HG03097 (cell line): Measurements from ENCODE around the gene TWIST2.

Experiments used
- ATAC-seq: cut with Tn5 transposase; IDR thresholded peaks from one replicate; pipeline ENCODE4 v1.9.1; 2021; ENCODE audit not compliant: unreplicated experiment, low FRiP score

The TWIST2 gene

DNA sequence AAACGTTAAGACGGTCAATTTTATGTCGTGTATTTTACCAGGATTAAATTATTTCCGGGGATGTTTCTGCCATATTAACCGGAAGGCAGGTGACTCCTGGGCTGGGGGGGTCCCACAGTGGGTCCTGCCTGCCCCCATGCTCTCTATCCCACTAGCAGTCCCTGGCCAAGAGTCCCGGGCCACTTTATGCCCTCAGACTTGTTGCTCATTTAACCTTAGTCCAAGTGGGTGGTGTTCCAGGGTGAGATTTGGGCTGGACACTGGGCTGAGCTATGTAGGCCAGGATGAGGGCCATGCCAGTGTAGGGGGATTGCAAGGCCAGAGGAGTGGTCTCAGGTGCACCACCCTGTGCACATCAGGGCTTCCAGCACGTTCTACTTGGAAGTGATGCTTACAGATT lies 24.1 kb downstream of the TWIST2 start:
- ATAC-seq, result no peak

DNA sequence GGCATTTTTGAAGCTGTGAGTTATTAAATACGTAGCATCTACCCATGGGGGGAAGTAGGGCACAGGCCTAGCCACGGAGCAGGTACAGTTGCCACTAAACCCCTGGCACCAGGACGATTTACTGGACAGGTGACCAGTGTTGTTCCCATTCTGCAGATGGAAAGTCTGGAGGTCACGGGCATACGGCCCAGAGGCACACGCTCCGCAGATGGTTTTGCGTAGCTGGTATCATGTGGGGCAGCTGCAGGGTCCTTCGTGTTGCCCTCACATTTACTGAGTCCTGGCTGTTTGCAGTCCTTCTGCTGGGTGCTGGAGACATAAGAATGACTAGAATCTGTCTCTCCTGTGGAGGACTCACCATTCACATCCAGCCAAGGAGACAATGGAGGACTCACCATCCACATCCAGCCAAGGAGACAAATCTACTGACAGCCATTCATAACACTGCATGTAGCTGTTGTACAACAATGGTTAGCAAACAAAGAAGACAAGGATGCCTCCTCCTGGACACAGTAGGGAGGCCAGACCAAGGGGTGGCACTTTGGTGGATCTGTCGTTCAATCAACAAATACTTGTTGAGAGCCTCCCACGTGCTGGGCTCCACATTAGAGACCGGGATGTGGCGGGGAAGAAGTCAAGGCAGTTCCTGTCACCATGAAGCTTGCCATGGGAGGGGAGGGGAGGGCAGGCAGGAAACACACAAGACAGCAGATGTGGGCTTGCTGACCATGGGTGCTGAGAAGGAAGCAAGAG lies 24.9 kb downstream of the TWIST2 start:
- no peak for ATAC-seq

DNA sequence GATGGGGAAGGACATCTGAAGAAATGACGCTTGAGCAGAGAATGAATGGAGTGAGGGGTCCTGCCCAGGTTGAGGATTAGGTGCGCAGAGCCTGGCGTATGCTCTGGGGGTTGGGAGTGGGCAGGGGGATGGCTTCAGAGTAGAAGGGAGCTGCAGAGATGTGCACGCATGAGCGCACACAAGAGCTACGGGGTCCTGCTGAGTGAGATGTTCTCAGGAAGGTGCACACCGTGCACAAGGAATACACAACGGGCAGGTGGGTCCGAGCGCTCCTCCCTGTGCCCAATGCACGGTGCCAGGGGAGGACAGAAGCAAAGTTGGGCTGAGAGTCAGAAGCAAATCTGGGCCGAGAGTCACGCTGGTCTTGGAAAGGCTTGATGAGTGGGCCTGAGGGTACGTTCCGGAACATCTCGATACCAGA lies 25.5 kb downstream of the TWIST2 start:
- no peak for ATAC-seq

DNA sequence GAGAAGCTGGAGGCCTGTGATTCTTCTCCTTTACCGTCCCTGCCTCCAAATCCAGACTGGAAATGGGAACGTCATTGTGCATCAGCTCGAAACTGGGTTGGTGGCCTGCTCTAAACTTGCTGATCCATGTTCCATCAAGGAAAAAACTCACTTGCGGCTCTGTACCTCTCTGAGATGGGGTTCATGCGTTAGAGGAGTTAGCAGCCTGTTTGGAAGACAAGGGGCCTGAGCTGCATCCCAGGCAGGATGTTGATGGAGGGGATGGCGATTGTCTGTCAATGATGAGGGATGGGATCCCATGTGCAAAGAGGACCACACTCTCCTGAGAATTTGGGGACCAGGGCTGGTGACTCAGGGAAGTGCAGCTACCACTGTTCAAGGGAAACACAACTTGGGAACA lies 26.0 kb downstream of the TWIST2 start:
- no peak for ATAC-seq

DNA sequence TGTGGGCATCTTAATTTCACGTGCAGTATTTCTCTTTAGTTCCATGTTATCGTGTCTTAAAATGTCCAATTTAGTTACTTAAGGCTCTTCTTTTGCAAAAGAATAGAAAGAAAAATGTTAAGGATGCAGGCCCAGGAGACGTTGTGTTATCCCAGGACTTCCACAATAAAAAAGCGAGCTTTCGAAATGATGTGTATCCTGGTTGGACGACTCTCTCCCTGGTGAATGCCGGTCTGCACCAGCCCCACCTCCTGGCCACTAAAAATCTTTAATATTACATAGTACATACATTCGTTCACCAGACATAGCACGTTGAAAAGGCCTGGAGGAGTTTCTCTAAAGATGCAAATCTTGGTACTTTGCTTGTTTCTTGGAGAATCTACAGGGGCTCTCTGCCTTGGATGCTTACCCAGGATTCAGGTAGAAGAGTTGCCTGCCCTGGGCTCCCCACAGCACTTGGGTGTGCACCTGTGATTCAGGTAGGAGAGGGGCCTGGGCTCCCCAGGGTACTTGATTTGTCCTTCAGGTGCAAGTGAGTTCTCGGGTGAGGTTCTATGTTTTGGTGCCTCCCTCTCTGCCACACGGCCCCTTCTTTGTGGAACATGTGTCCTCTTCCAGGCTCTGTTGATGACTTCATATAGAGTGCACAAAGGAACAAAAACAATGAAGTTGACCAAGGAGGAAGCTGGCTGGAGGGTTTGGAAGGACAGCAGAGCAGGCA lies 26.6 kb downstream of the TWIST2 start:
- no peak for ATAC-seq

DNA sequence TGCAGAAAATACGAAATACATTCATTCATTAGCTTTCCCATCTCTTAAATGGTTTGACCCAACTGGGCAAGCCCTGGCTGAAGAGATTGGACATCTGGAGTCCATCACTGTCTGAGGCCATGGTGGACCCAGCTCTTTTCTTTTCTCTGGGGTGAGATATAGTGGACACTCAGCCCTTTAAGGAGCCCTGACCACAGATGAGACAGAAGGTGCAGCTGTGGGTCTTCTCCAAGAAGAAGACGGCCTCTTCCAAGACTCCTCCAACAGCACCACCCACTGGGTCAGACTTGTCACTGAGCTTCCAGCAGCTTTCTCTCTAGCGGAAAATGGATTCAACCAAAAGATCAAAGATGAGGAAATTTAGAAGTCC lies 27.2 kb downstream of the TWIST2 start:
- no peak for ATAC-seq

DNA sequence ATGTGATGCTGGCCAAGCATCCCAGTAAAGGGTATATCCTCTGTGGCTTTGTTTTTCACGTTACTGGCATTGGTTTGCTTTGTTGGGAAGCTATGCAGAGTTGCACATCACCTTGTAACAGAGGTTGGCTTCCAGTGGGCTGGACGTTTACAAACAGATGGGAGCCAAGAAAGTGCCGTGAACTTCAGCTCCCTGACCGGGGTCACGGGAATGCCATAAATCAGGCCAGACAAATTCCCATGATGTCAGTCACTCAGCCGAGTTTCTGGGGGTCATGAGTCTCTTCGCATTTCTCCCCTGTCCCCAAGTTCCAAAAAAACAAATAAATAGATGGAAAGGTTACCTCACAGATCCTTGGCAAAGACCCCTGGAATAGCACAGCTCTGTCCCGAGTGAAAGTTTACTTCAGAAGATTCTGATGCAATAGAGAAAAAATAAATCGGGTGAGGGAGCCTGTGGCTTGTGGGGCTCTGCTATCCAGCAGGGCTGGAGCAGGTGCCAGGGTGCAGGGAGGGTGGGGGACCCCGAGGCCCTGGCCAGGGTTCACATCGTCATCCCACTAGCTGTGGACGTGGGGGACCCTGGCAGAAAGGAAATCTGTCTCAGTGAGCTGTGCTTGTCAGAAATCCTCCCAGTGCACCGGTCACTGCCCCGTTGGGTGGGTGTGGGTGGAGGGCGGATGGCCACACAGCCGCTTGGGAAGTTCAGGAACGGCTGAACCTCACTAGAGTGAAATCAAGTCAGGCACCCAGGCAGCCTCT lies 27.8 kb downstream of the TWIST2 start:
- ATAC-seq, result no peak

DNA sequence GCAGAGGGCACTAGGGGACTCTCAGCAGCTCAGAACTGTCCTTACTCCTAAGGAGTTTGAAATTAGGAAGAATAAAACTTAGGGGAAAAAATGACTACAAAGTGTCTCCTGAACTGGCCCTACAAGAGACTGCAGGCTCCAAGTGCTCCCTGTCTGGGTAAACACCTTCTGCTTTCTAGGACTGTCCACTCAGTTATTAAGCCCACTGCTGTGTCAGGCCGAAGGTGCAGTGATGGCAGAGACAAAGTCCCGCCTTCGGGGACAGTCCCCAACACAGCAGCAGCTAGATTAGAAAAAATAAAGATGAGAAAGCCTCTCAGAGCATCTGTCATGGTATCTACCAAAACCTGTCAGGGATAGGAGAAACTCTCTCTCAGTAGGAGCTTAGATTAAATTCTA lies 28.3 kb downstream of the TWIST2 start:
- ATAC-seq, result no peak

DNA sequence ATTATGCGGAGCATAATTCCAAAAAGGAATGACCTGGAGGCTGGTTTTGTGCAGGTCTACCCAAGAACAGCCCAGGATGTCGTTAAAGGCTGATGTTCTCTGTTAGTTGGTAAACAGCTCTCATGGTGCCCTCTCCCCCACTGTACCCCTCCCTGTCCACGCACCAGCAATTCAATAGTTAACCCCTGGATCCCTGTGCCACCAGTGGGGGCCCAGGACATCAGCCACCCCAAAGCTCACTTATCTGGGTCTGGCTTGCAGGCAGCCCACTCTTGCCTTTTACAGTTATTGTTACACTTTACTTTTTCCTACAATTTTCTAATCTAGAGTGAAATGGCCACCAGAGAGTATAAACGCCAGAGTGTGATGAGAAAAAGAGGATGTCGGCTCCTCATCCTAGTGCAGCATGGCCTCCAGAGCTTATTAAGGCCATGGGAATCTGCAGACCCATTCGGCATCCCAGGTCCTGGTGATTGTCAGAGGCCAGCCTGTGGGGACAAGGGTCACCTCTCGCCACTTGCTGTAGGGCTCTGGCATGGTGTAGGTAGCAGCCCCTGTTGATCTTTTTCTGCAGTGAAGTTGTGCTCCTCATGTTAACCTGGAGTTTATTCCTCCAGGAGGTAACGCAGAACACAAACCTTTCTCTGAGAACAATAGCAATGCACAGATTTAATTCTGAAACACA lies 30.3 kb downstream of the TWIST2 start:
- no peak for ATAC-seq

DNA sequence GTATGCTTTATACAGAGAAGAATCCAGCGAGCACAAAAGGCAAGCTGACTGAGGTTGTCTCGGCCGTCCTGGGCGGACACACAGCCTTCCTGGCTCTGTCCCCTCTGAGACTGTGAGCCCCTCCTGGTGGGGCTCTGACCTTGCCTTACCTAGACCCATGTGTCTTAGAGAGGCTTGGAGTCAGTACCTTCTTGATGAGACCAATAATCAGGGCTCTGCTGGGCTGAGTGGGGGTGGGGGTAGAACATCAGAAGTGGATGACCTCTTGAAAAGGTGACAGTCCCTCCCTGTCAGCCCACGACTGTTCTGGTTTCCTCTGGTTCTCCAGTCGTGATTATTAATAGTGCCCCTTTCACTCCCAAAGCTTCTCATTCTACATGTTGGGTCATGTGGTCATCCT lies 31.2 kb downstream of the TWIST2 start:
- no peak for ATAC-seq

DNA sequence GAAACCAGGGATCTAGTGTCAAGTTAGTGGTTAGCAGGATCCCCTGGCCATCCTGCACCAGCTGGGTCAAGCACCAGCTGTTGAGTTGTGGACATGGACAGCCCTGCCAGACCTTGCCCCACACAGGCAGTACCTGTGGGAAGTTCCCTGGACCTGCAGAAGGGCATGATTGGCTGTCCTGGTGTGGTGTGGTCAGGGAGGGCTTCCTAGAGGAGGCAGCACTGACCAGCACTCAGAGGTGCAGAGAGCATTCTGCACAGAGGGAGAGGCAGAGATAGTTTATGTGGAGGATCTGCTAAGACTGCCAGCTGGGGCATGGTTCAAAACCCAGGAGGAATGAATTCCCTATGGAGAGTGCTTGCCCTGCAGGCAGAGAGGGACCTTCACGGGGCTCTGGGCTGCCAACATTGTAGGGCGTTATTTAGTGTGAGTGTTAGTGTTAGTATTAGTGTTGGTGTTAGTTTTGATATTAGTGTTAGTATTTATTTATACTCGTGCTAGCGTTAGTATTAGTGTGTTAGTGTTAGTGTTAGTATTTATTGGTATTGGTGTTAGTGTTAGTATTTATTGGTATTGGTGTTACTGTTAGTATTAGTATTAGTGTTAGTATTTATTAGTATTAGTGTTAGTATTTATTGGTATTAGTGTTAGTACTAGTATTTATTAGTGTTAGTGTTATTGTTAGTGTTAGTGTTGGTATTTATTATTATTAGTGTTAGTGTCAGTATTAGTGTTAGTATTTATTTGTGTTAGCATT lies 31.9 kb downstream of the TWIST2 start:
- no peak for ATAC-seq

DNA sequence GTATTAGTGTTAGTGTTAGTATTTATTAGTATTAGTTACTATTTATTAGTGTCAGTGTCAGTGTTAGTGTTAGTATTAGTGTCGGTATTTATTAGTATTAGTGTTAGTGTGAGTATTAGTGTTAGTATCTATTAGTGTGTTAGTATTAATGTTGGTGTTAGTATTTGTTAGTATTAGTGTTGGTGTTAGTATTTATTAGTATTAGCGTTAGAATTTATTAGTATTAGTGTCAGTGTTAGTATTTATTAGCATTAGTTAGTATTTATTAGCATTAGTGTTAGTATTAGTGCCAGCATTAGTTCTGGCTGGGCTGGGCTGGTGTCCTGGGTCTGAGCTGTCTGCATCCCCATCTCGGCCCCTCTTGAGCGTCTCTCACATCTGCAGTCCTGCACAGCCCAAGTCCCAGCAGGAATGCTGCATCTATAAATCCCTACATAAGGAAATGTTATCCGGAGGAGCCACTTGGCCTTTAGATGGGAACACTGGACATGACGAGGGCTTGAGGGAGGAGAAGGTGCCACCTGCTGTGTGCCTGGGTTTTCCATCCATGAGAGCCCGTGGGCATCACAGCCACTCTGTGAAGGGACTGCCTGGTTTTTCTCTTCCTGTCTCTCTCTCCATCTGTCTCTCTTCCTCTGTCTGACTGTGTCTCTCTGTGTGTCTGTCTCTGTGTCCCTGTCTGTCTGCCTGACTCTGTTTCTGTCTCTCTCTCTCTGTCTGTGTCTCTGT lies 33.6 kb downstream of the TWIST2 start:
- ATAC-seq, result no peak

DNA sequence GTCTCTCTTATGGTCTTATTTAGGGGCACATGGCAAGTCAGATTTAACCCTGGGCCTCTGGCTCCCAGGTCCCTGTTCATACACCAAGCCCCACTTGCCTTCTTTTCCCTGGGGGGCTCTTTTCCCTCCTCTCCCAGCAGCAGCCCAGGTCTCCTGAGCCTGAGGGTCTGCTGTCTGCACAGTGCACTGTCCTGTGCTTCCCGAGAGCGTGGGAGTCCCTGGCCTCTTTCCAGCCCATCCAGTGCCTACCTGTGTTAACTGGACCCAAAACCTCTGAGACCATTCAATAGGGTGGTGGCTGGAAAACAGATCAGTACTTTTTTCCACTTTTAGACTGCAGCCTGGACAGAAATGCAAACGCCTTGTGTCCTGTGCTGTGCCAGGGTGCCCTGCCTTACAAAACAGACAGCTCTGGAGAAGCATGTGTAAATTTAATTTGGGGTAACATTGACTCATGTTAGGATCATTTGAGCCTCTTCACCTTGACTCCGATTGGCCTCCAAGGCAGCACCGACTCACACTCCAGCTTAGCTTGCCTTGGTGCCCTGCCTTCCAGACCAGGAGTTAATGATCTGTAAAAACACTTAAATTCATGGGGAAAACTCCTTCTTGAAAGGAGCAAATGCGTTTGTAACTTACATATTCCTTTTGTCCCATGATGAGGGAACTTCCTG lies 34.3 kb downstream of the TWIST2 start:
- no peak for ATAC-seq

DNA sequence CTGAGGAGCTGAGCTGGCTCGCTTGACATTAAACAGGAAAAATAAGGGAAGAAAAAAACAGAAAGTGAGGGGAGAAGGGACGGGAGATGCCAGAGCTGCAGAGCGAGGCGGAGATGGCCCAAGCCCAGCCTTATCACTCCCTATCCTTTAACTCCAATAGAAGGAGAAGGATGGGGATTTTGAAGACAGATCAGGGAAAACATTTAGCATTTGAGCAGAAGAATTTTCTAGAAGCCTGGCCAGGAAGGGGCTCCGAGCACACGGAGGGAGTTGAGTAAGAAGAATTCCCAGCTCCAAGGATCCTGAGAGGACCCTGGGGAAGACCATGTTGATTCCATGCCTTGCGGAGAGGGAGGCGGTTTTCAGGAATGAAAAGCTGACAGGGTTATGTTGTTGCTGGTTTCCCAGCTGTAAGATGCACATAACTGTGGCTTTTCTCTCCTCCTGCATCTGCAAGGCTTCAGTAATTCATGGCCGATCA lies 35.6 kb downstream of the TWIST2 start:
- no peak for ATAC-seq

DNA sequence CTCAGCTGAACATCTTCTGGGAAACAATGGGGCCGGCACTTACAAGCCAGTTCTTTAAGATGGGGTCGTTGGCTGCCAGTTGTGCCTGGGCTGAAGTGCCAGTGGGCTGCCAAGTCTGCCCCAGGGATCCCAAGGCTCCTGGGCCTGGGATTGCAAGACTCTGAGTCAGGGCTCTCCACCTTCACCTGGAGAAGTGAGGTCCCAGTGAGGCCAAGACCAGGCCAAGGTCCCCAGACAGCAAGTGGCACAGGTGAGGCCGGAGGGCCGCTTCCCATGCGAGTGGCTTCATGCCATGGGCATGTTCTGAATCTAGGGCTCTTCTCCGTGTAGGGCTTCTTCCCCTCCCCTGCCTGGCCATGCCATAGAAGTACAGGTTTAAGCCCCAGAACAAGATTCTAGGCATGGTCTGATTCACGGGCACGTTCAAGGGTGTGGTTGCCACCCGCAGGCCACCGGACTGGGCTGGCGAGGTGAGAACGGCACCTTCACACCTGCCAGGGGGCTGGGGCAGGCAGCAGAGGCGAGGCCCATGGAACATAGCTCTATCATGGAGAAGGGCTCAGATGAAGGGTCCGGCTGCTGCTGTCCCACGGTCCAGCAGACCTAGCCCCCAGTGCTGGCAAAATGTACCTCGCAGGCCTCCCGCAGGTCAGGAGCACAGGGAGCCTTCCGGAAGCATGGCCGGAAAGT lies 36.4 kb downstream of the TWIST2 start:
- no peak for ATAC-seq

DNA sequence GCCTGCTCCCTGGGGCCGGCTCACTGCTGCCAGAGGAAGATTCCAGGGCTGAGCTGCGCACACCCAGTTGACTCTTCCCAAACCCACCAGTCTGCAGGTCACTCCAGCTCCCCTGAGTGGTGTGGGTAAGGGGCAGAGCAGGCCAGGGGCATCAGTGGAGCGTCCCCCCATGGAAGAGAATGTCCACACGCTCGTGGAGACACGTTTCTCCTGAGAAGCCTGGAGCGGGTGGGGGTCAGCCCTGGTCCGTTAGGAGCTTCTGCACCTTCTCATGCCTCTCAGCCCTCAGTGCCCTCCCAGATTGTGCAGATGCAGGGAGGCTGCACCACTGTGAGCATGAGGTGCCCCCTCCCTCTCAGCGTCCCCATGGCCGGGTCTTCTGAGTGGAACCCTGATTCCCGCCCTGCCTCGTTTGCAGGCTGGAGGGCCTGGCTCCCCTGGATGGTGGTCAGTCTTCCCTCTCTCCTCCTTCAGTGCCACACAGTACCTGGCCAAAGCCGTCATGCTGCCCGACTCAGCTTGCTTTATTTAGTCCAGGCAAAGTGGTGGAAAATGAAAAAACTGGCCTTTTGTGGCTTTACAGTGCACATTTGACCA lies 37.0 kb downstream of the TWIST2 start:
- no peak for ATAC-seq

DNA sequence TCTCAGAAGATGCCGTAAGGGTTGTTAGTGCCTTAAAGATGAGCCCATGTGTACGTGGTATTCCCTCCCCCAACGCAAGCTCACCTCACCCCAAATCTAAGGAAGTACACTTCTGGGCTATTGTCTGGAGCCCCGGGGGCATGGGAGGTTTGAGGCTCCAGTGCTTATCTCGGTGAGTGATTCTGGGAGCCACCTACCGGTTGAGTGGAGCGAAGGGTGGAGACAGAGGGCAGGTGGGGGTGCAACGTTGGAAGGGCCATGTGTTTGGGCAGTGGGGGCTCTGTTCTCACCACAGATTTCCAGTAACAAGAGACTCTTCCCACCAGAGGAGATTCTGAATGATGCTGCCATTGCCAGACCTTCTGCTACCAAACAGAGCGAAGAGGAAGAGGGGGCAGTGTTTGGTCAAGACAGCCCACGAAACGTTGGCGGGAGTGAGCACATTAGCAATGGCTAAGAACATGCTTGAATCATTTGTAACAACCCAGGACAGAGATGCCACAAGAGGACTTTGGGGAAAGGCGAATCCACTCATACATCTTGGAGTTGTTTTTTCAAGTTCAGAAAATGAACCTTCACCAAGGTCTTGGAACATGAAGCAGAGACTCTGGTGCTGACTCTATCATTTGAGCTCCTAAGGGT lies 38.7 kb downstream of the TWIST2 start:
- no peak for ATAC-seq

DNA sequence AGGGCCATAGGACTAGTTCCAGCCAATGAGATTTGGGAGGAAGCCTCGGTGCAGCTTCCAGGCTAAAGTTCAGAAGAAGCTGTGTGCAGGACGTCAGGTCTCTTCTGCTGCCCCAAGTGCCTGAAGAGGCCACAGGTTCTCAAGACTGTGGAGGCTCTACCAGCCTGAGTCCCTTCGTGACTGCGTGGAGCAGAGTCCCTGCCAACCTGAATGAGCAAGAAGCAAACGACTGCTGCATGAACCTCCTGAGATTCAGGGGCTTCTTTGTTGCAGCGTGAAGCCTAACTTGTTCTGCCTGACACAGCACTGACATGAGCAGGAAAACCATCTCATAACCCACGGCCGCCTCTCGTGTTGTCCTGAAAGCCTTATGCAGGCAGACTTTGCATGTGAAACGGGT lies 39.7 kb downstream of the TWIST2 start:
- ATAC-seq, result no peak
